PC-9 (cell line): ENCODE data around the gene OAS2. TPM values are rescaled to one million over a fixed set of nuclear protein-coding genes. Genes with fewer than 3 reads are reported as not detected.

Experiments used
- BruUV-seq: library from RNA; stranded (reverse); fragments of 400-500 nt; replicated peaks from 2 replicates; lab custom pipeline; 2021; lab: Mats Ljungman, UMichigan
- CTCF ChIA-PET: fragments of 300-600 bp; sonication (Branson Sonifier 250); formaldehyde crosslinking; loops from one replicate; lab custom pipeline; 2022; ENCODE audit warnings: antibody characterized with exemption; lab: Charles Lee
- POLR2A ChIA-PET: fragments of 300-600 bp; sonication (Branson Sonifier 250); formaldehyde crosslinking; loops from one replicate; lab custom pipeline; 2022; ENCODE audit warnings: antibody characterized with exemption; ENCODE audit not compliant: unreplicated experiment; lab: Charles Lee
- DNase-seq, 2 experiments: peaks; one replicate each; pipeline versions ENCODE4 v3.0.0 to v3.0.0-alpha.2; 2015 to 2022; ENCODE audit warnings: mixed read lengths in 1 of 2
- H2AFZ ChIP-seq: fragments of 200-600 bp; sonication (generic); 2 replicates; pipeline ENCODE4 v1.8.1; 2017; ENCODE audit warnings: antibody characterized with exemption
- H3F3A ChIP-seq: fragments of 200-600 bp; sonication (generic); 2 replicates; pipeline ENCODE4 v1.8.1; 2017; ENCODE audit warnings: antibody characterized with exemption, mild to moderate bottlenecking, low read depth; ENCODE audit not compliant: insufficient read depth
- H3K27ac ChIP-seq: fragments of 200-600 bp; sonication (generic); 2 replicates; pipeline ENCODE4 v1.6.1; 2016; ENCODE audit warnings: mixed run types
- H3K27me3 ChIP-seq: fragments of 200-600 bp; sonication (generic); 2 replicates; pipeline ENCODE4 v1.6.1; 2016; ENCODE audit warnings: low read depth, mixed run types; ENCODE audit not compliant: insufficient read depth
- H3K36me3 ChIP-seq: fragments of 200-600 bp; sonication (generic); 2 replicates; pipeline ENCODE4 v1.6.1; 2016; ENCODE audit warnings: low read depth, mixed run types
- H3K4me1 ChIP-seq: fragments of 200-600 bp; sonication (generic); replicated peaks from 2 replicates; pipeline ENCODE4 v1.6.1; 2016; ENCODE audit warnings: mixed run types; ENCODE audit not compliant: insufficient read depth
- H3K4me2 ChIP-seq: fragments of 200-600 bp; sonication (generic); 2 replicates; pipeline ENCODE4 v1.6.1; 2017; ENCODE audit warnings: mixed run types
- H3K4me3 ChIP-seq: fragments of 200-600 bp; sonication (generic); 2 replicates; pipeline ENCODE4 v1.6.1; 2016; ENCODE audit warnings: mixed run types
- H3K79me2 ChIP-seq: fragments of 200-600 bp; sonication (generic); 2 replicates; pipeline ENCODE4 v1.6.1; 2017; ENCODE audit warnings: low read depth, mixed run types
- H3K9me2 ChIP-seq: fragments of 200-600 bp; sonication (generic); 2 replicates; pipeline ENCODE4 v1.8.1; 2017; ENCODE audit warnings: mild to moderate bottlenecking; ENCODE audit not compliant: insufficient read depth
- H3K9me3 ChIP-seq: fragments of 200-600 bp; sonication (generic); 2 replicates; pipeline ENCODE4 v1.8.1; 2016; ENCODE audit warnings: low read depth; ENCODE audit not compliant: insufficient read depth
- H4K20me1 ChIP-seq: fragments of 200-600 bp; sonication (generic); 2 replicates; pipeline ENCODE4 v1.8.1; 2017; ENCODE audit not compliant: insufficient read depth
- CTCF ChIP-seq: fragments of 200-600 bp; sonication (generic); conservative IDR thresholded peaks from 2 replicates; pipeline ENCODE4 v1.6.1; 2017; ENCODE audit warnings: mixed run types, antibody characterized with exemption, mild to moderate bottlenecking, moderate library complexity
- EZH2 ChIP-seq: fragments of 200-600 bp; sonication (generic); IDR thresholded peaks from 2 replicates; pipeline ENCODE4 v1.8.0; 2017; ENCODE audit warnings: antibody characterized with exemption, low read depth
- intact Hi-C: fragments of 100-400 bp; cut with micrococcal nuclease; formaldehyde crosslinking; loops from one replicate; pipeline ENCODE4 v1.10.0; 2022; ENCODE audit not compliant: unreplicated experiment
- total RNA-seq: library from RNA; stranded (reverse); gene quantifications from 2 replicates; pipeline ENCODE4 v1.2.3, GENCODE V29; 2021

Gene OAS2
- total RNA-seq, 1 experiment from 2014 or later = 0.98 TPM

- Histone ChIP-seq H4K20me1 (no peaks in the 10 kb centered on the region), H2AFZ (no peak overlapping the region), H3K4me3 (no peak overlapping the region), H3K79me2 (no peaks in the 10 kb centered on the region), H3K27ac (no peak overlapping the region), H3K4me1 (no peaks in the 10 kb centered on the region), H3K4me2 (no peak overlapping the region), H3F3A (no peaks in the 10 kb centered on the region), H3K9me3 (no peaks in the 10 kb centered on the region), H3K9me2 (no peaks in the 10 kb centered on the region), H3K36me3 (no peaks in the 10 kb centered on the region), H3K27me3 (peaks cover 46% of the 10 kb centered on the region)
- ChIA-PET CTCF (interaction anchor here (1.0 kb wide), 1 partner anchor 11 kb away, joined by 3 read pairs; no protein-coding TSS in a partner anchor), POLR2A (no interaction called here)
- intact Hi-C loops = no loop called here
- BruUV-seq = no TSS peak
- TF ChIP-seq CTCF (no peak), EZH2 (no peak)
- no peak for DNase-seq
Observed at GRCh38 chr12:113003636-113004035, 25.3 kb downstream of the OAS2 start.

- H3K27ac ChIP-seq = no peak overlapping the region
- no peaks in the 10 kb centered on the region for H3K4me1 ChIP-seq
- BruUV-seq = no TSS peak
- DNase-seq = no peak
- no peaks in the 10 kb centered on the region for H3K36me3 ChIP-seq
- H3K79me2 ChIP-seq = no peaks in the 10 kb centered on the region
- peaks cover 60% of the 10 kb centered on the region for H3K27me3 ChIP-seq
- no peaks in the 10 kb centered on the region; the same call in 1 of the 2 replicates for H3K9me3 ChIP-seq
- no peak overlapping the region for H3K4me2 ChIP-seq
- ChIA-PET POLR2A (no interaction called here), CTCF (interaction anchor here (0.7 kb wide), 1 partner anchor 14 kb away, joined by 4 read pairs; no protein-coding TSS in a partner anchor)
- intact Hi-C loops = no loop called here
- H3K9me2 ChIP-seq = no peaks in the 10 kb centered on the region
- H3K4me3 ChIP-seq = no peak overlapping the region
- no peaks in the 10 kb centered on the region for H3F3A ChIP-seq
- no peaks in the 10 kb centered on the region for H4K20me1 ChIP-seq
- TF ChIP-seq EZH2 (no peak), CTCF (peak; percentile 46)
- H2AFZ ChIP-seq = no peak overlapping the region
Observed at GRCh38 chr12:113005762-113006161, 27.4 kb downstream of the OAS2 start.

GRCh38 chr12:113006206-113006605 is 27.9 kb downstream of the OAS2 start:
- Histone ChIP-seq H3K27ac (no peak overlapping the region), H3K4me1 (no peaks in the 10 kb centered on the region), H4K20me1 (no peaks in the 10 kb centered on the region), H3K27me3 (peaks cover 60% of the 10 kb centered on the region), H3F3A (no peaks in the 10 kb centered on the region), H3K79me2 (no peaks in the 10 kb centered on the region), H3K9me3 (no peaks in the 10 kb centered on the region; the same call in 1 of the 2 replicates), H2AFZ (no peak overlapping the region), H3K9me2 (no peaks in the 10 kb centered on the region), H3K4me3 (no peak overlapping the region), H3K4me2 (no peak overlapping the region), H3K36me3 (no peaks in the 10 kb centered on the region)
- ChIA-PET CTCF (interaction anchor here (0.7 kb wide), 1 partner anchor 14 kb away, joined by 4 read pairs; no protein-coding TSS in a partner anchor), POLR2A (no interaction called here)
- intact Hi-C loops = no loop called here
- TF ChIP-seq CTCF (no peak), EZH2 (no peak)
- BruUV-seq = no TSS peak
- DNase-seq = no peak
